Ishikawa (cell line): Measurements from ENCODE around the gene MAL.

ENCODE experiments used
- EP300 ChIP-seq: IDR thresholded peaks from 2 replicates; pipeline ENCODE4 v1.6.1; 2012; ENCODE audit warnings: borderline replicate concordance
- USF1 ChIP-seq: IDR thresholded peaks from 2 replicates; pipeline ENCODE4 v1.6.1; 2012

GRCh38 chr2:95001051-95001562, 24.4 kb upstream of the MAL start:
- no peak for TF ChIP-seq USF1
- TF ChIP-seq EP300: no peak
